Neural progenitor cell (in vitro differentiated cells): ENCODE results near the gene CALN1. TPM values are rescaled to one million over a fixed set of nuclear protein-coding genes. Genes with fewer than 3 reads are reported as not detected.

Source experiments
- DNase-seq: peaks from one replicate; pipeline ENCODE4 v3.0.0-alpha.2; 2016; ENCODE audit warnings: low spot score
- H2AFZ ChIP-seq: fragments of 200-600 bp; sonication (generic); replicated peaks from 2 replicates; pipeline ENCODE4 v1.6.1; 2016; ENCODE audit warnings: antibody characterized with exemption
- H3F3A ChIP-seq: fragments of 200-600 bp; sonication (generic); 2 replicates; pipeline ENCODE4 v1.6.1; 2016; ENCODE audit warnings: antibody characterized with exemption, low read depth
- H3K27ac ChIP-seq: fragments of 200-600 bp; sonication (generic); 2 replicates; pipeline ENCODE4 v1.5.1; 2016; ENCODE audit warnings: mild to moderate bottlenecking
- H3K27me3 ChIP-seq: fragments of 200-600 bp; sonication (generic); 2 replicates; pipeline ENCODE4 v1.6.1; 2016; ENCODE audit warnings: mild to moderate bottlenecking, moderate library complexity
- H3K36me3 ChIP-seq: fragments of 200-600 bp; sonication (generic); 2 replicates; pipeline ENCODE4 v1.5.1; 2016
- H3K4me1 ChIP-seq: fragments of 200-600 bp; sonication (generic); 2 replicates; pipeline ENCODE4 v1.6.1; 2016; ENCODE audit warnings: mixed run types
- H3K4me2 ChIP-seq: fragments of 200-600 bp; sonication (generic); 2 replicates; pipeline ENCODE4 v1.6.1; 2016
- H3K4me3 ChIP-seq: fragments of 200-600 bp; sonication (generic); 2 replicates; pipeline ENCODE4 v1.5.1; 2016
- H3K79me2 ChIP-seq: fragments of 200-600 bp; sonication (generic); 2 replicates; pipeline ENCODE4 v1.6.1; 2016; ENCODE audit warnings: low read depth
- H3K9ac ChIP-seq: fragments of 200-600 bp; sonication (generic); 2 replicates; pipeline ENCODE4 v1.6.1; 2016
- H3K9me3 ChIP-seq: fragments of 200-600 bp; sonication (generic); 2 replicates; pipeline ENCODE4 v1.5.1; 2016; ENCODE audit warnings: low read depth
- H4K20me1 ChIP-seq: fragments of 200-600 bp; sonication (generic); 2 replicates; pipeline ENCODE4 v1.6.1; 2016; ENCODE audit warnings: low read depth
- H3K27ac Mint-ChIP-seq: 3 replicates; pipeline ENCODE4 v1.8.0; 2021; ENCODE audit warnings: mixed read lengths
- H3K27me3 Mint-ChIP-seq: 2 replicates; pipeline ENCODE4 v1.8.0; 2022; ENCODE audit warnings: low read depth, mild to moderate bottlenecking, inconsistent platforms, moderate library complexity, mixed read lengths; ENCODE audit not compliant: insufficient read depth
- H3K36me3 Mint-ChIP-seq: 3 replicates; pipeline ENCODE4 v1.8.0; 2021; ENCODE audit warnings: mixed read lengths
- H3K4me1 Mint-ChIP-seq: 3 replicates; pipeline ENCODE4 v1.8.0; 2021; ENCODE audit warnings: mixed read lengths
- H3K4me3 Mint-ChIP-seq: 3 replicates; pipeline ENCODE4 v1.8.0; 2021; ENCODE audit warnings: mild to moderate bottlenecking, moderate library complexity, mixed read lengths
- H3K9me3 Mint-ChIP-seq: 3 replicates; pipeline ENCODE4 v1.8.0; 2020; ENCODE audit warnings: mixed read lengths
- EZH2 ChIP-seq: fragments of 200-600 bp; sonication (generic); IDR thresholded peaks from 2 replicates; pipeline ENCODE4 v1.6.1; 2017; ENCODE audit warnings: antibody characterized with exemption, mild to moderate bottlenecking, moderate library complexity
- EZH2phosphoT487 ChIP-seq: fragments of 200-600 bp; sonication (generic); IDR thresholded peaks from 2 replicates; pipeline ENCODE4 v1.6.1; 2017; ENCODE audit warnings: antibody characterized with exemption
- total RNA-seq: library from RNA; depleted of rRNA; stranded (reverse); fragments of >200 nt; gene quantifications from 2 replicates; pipeline ENCODE4 v1.2.3, GENCODE V29; 2015; ENCODE audit warnings: low replicate concordance
- TF ChIP-seq, protein P1 (sequence below): fragments of 200-600 bp; sonication (generic); IDR thresholded peaks from 2 replicates; pipeline ENCODE4 v1.5.1; 2017; ENCODE audit warnings: antibody characterized with exemption, mild to moderate bottlenecking

CALN1 gene
- total RNA-seq, 1 donor from 2014 or later = 3.1 TPM

DNA sequence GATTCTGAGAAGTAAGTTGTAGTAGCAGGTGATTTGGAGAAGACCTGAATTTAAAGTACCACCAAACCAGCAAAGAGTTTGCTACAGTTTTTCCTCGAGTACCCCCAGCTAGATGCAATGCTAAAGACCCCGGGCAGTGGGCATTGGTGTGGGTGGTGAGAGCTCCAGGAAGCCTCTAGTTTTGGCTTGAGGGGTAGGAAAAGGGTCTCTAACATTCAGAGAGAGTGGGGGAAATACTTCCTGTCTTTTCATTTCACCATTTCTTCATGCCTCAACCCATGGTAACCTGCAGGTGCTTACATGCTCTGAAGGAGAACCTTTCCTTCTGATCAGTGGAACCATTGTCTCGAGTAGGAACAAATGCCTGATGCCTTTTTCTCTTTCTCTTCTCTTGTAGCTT is 352.2 kb downstream of the CALN1 start:
- H4K20me1 ChIP-seq = no peaks in the 10 kb centered on the region
- H3K4me1 ChIP-seq = no peaks in the 10 kb centered on the region
- H3K36me3 Mint-ChIP-seq = no peaks in the 10 kb centered on the region
- H3K9me3 ChIP-seq = no peaks in the 10 kb centered on the region
- no peaks in the 10 kb centered on the region for H3K79me2 ChIP-seq
- no peak for DNase-seq
- H3K27ac Mint-ChIP-seq = no peak overlapping the region
- H3K4me3 Mint-ChIP-seq = no peak overlapping the region
- no peaks in the 10 kb centered on the region for H3K4me1 Mint-ChIP-seq
- no peak overlapping the region for H3K27ac ChIP-seq
- no peak for TF ChIP-seq EZH2phosphoT487
- no peak for TF ChIP-seq EZH2
- TF ChIP-seq, protein P1, sequence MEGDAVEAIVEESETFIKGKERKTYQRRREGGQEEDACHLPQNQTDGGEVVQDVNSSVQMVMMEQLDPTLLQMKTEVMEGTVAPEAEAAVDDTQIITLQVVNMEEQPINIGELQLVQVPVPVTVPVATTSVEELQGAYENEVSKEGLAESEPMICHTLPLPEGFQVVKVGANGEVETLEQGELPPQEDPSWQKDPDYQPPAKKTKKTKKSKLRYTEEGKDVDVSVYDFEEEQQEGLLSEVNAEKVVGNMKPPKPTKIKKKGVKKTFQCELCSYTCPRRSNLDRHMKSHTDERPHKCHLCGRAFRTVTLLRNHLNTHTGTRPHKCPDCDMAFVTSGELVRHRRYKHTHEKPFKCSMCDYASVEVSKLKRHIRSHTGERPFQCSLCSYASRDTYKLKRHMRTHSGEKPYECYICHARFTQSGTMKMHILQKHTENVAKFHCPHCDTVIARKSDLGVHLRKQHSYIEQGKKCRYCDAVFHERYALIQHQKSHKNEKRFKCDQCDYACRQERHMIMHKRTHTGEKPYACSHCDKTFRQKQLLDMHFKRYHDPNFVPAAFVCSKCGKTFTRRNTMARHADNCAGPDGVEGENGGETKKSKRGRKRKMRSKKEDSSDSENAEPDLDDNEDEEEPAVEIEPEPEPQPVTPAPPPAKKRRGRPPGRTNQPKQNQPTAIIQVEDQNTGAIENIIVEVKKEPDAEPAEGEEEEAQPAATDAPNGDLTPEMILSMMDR = no peak
- no peaks in the 10 kb centered on the region for H3K36me3 ChIP-seq
- no peaks in the 10 kb centered on the region for H3K27me3 Mint-ChIP-seq
- no peak overlapping the region for H3K4me3 ChIP-seq
- H3K4me2 ChIP-seq = no peak overlapping the region
- H3K27me3 ChIP-seq = no peaks in the 10 kb centered on the region
- H3F3A ChIP-seq = no peaks in the 10 kb centered on the region
- H3K9me3 Mint-ChIP-seq = no peaks in the 10 kb centered on the region
- no peak overlapping the region for H3K9ac ChIP-seq
- H2AFZ ChIP-seq = no peak overlapping the region

DNA sequence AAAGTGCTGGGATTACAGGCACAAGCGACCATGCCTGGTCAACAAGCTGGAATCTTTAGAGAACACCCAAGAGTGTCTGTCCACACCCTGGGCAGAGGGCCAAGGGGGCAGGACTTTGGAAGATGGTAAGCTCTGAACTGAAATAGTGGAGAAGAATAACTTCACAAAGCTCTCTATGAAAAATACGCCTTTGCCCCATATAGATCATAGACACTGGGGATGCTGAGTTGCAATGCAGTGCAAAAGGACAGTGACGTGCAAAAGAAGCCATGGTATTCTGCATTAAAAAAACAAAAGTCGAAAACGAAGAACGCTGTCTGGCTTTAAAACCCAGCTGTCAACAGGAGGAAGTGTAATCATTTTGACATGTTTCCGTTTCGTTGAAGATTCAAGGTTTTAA is 353.6 kb downstream of the CALN1 start:
- Histone ChIP-seq H4K20me1 (no peaks in the 10 kb centered on the region), H3K27me3 (no peaks in the 10 kb centered on the region), H3K9me3 (no peaks in the 10 kb centered on the region), H3K4me1 (no peaks in the 10 kb centered on the region), H2AFZ (no peak overlapping the region), H3K79me2 (no peaks in the 10 kb centered on the region), H3K4me2 (no peak overlapping the region), H3F3A (no peaks in the 10 kb centered on the region), H3K9ac (no peak overlapping the region), H3K27ac (no peak overlapping the region), H3K4me3 (no peak overlapping the region), H3K36me3 (no peaks in the 10 kb centered on the region)
- no peak overlapping the region for H3K4me3 Mint-ChIP-seq
- H3K27ac Mint-ChIP-seq = no peak overlapping the region
- H3K9me3 Mint-ChIP-seq = no peaks in the 10 kb centered on the region
- H3K27me3 Mint-ChIP-seq = no peaks in the 10 kb centered on the region
- no peaks in the 10 kb centered on the region for H3K36me3 Mint-ChIP-seq
- DNase-seq = no peak
- H3K4me1 Mint-ChIP-seq = no peaks in the 10 kb centered on the region
- TF ChIP-seq EZH2 (no peak), EZH2phosphoT487 (no peak)
- TF ChIP-seq, protein P1 = no peak

DNA sequence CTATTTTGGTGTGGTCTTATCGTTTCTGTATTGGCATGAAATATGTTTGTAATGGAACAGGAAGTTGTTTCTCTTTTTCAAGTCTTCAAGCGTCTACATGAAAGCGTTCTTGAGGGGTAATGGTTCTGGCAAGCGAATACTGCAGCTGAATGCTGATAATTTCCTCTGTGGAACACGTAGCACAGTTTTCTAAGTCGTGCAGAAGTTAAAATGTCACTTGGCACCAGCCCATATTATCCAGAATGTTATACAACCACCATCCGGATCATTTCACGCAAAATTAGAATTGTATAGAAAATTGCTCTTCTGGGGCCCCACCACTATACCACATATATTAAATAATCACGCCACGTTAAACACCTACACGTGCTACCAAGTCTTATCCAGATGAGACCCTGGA is 354.3 kb downstream of the CALN1 start:
- Histone ChIP-seq H3K9ac (no peak overlapping the region), H3K4me2 (no peak overlapping the region)

More for the DNA sequence above, 354.3 kb downstream of the CALN1 start:
- H3K9me3 ChIP-seq = no peaks in the 10 kb centered on the region
- H3K4me3 Mint-ChIP-seq = no peak overlapping the region
- H3K27me3 Mint-ChIP-seq = no peaks in the 10 kb centered on the region
- no peaks in the 10 kb centered on the region for H3F3A ChIP-seq
- no peaks in the 10 kb centered on the region for H3K36me3 Mint-ChIP-seq
- no peaks in the 10 kb centered on the region for H3K27me3 ChIP-seq
- TF ChIP-seq EZH2 = no peak
- TF ChIP-seq, protein P1 = no peak
- no peak for TF ChIP-seq EZH2phosphoT487
- H3K4me3 ChIP-seq = no peak overlapping the region
- no peak overlapping the region for H3K27ac ChIP-seq
- no peaks in the 10 kb centered on the region for H4K20me1 ChIP-seq
- H3K9me3 Mint-ChIP-seq = no peaks in the 10 kb centered on the region
- no peaks in the 10 kb centered on the region for H3K4me1 Mint-ChIP-seq
- no peak overlapping the region for H2AFZ ChIP-seq
- no peaks in the 10 kb centered on the region for H3K79me2 ChIP-seq
- no peak overlapping the region for H3K27ac Mint-ChIP-seq
- no peaks in the 10 kb centered on the region for H3K4me1 ChIP-seq
- no peak for DNase-seq
- no peaks in the 10 kb centered on the region for H3K36me3 ChIP-seq
